NCI-H2081 (cell line): ENCODE results near the gene TNNI3K.

Experiments
- DNase-seq, 2 experiments: peaks; one replicate each; lab custom pipeline; 2025; lab: John Stamatoyannopoulos, UW

Gene TNNI3K

DNA sequence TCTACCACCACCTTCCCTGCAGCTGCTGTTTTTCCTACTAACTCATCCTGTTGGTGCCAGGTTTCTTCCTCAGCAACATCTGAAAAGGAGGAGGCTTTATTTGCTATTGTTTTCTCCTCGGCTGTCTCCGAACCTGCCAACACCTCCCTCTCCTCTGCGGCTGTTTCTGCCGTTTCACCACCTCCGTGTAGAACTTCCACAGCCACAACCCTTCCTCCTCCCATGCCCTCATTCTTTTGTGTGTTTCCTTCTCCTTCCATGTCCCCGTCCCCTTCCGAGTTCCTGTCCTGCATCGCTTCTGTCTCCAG, 336.3 kb downstream of the TNNI3K start:
- no peak for DNase-seq

- DNase-seq = no peak
Observed at GRCh38 chr1:74571891-74572290, 336.7 kb downstream of the TNNI3K start.

DNA sequence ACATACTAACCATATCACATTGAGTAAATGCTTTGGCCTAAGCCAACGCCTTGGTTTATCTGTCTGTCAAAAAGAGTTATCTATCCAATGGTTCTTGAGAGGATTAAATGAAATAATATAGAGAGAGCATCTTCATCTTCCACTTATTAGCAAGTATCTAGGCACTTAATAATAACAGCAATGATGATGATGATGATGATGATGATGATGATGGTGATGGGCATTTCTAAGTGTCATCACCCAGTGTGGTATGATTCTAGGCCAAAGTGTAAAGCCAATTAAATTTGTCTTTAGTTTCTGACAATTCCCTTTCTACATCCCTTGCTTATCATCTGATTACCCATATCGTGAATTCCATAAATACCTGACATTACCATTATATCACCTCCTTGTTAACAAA, 342.9 kb downstream of the TNNI3K start:
- DNase-seq = no peak

DNA sequence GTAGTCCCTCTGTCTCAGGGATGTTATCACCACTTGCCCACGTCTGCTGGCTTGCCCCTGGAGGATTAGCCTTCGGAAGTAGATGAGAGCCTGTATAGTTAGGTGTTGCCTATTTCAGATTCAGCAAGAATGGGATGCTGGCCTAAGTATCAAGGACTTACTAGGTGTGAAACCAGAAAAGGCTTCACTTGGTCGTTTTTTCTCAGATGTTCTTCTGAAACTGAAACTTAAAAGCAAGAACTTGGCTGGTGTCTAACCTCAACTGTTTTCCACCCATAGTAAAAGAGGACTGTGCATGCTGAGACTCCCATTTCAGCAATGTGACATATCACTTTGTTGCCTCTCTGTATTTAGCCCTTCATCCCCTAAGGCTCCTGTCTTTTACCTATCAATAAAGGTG, 344.2 kb downstream of the TNNI3K start:
- no peak for DNase-seq

DNA sequence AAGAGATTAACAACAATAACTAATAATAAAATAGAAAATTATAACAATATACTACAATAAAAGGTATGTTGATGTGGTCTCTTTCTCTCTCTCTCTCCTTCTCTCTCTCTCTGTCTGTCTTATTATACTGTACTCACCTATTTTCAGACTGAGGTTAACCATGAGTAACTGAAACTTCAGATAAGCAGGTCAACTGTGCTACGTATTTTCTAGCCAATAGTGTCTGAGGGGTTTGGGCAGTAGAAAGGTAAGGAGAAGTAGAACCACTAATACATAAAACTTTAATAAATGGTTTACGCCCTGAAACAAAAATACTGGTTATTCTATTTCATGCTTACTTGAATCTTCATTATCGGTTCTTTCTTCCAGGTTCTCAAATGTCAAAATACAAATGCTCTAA, 348.2 kb downstream of the TNNI3K start:
- DNase-seq = no peak

DNA sequence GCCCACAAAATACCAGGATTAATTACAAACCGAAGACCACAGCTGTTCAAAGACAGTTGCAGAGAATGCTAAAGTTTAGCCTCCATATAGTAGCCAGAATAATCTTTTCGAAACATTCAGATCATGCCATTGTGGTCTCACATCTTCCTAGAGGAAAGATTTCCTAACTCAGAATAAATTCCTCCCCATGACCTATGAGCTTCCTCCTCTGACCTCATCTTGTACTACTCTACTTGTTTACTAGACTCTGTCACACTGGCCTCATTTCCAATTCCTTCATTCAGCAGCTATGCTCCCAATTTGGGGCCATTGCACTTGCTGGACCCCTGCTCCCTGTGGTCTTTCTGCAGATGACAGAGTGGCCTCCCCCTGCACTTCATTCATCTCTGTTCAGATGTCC, 349.0 kb downstream of the TNNI3K start:
- no peak for DNase-seq

DNA sequence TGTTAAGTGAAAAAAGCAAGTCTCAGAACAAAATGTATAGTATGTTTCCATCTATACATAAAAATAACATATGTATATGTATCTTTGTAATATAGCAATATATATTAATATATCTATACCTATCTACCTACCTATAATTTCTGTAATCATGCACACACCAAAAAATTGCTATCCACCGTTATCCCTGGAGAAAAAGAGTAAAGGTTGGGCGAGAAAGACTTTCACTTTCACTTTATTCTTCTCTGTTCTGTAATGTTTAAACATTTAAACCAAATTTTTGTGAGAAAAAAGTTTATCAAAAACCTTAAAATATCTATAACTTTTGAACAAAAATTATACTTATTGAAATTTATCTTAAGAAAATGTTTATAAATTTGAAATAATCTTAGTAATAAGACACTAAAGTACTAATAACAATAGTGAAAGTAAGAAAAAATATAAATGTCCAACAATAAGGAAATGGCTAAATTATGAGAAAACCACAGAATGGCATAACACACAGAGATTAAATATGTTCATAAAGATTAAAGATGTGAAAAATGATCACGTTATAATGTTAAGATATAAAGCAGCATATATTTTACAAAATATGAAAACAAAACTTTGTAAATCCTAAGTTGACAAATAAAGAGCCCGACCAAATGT, 351.2 kb downstream of the TNNI3K start:
- no peak for DNase-seq

DNA sequence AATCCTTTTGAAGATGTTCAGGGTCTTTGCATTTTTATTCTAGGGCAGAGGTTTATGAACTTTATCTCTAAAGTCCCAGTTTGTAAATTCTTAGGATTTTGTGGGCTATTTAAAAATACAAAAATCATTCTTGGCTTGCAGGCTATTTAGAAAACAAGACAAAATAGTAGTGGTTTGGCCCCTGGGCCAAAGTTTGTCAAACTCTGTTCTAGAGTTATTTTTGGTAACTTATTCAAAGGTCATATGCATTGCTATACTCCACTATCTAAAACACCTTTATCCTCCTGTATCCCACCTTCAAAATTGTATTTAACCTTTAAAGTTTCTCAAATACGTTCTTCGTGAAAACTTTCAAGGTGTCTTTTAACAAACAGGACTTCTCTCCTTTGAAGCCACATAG, 352.7 kb downstream of the TNNI3K start:
- no peak for DNase-seq

DNA sequence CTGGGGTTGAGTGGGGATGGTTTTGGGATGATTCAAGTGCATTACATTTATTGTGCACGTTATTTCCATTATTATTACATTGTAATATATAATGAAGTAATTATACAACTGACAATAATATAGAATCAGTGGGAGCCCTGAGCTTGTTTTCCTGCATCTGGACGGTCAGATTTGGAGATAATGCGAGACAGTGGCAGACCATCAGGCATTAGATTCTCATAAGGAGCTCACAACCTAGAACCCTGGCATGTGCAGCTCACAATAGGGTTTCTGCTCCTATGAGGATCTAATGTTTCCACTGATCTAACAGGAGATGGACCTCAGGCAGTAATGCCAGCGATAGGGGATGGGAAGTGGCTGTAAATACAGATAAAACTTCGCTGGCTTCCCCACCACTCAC, 355.1 kb downstream of the TNNI3K start:
- no peak for DNase-seq

- no peak for DNase-seq
Observed at GRCh38 chr1:74591949-74592348, 356.8 kb downstream of the TNNI3K start.

DNA sequence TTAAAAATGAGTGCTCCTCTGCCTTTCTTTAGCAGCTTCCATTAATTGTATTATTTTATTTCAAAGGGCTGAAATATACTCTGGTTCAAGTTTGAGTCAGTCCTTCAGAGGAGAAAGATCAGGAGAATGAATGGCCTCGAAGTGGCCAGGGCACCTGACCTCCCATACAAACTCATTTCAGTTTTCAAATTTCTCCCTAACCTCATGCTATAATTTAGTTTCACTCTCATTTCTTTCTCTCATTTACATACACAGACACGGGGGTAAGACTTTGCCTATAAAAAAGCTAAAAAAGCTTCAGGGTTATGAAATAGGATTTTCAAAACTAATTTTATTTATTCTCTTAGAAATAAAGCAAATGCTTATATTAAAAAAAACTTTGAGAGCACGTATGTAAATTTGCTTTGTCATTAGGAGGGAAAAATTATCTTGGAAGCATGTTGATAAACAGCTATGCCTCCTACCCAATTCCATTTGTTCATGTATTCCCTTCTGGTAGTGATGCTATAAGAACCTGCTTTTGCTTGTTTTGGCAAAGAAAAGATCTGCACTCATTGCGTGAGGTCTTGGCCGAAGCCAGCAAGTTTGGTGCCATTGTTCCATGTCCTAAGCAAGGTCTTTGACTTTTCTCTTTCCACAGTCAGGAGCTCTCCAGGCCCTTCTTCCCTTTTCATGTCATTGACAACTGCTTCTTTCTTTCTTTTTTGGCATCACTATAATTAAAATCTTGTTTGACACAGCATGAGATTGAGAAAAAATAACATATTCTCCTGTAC, 357.6 kb downstream of the TNNI3K start:
- DNase-seq = no peak
